HG03558 (cell line): ENCODE measurements around the gene FCER1G.

ENCODE experiments used
- ATAC-seq: cut with Tn5 transposase; IDR thresholded peaks from one replicate; pipeline ENCODE4 v1.9.1; 2021; ENCODE audit warnings: moderate number of reproducible peaks; ENCODE audit not compliant: unreplicated experiment; ENCODE audit errors: extremely low read depth

Gene FCER1G

GRCh38 chr1:161215076-161215475 is at the start of gene FCER1G:
Gene FCER1G (plus strand): TSS chr1:161215295. CDS start chr1:161215322, 27 bp downstream.
- ATAC-seq, result no peak

- ATAC-seq, result peak; percentile 83
These were observed 49.1 kb upstream of the FCER1G start, which contains the start of gene PPOX for GRCh38 chr1:161165742-161166668. Gene PPOX (plus strand): TSS chr1:161166426. CDS start chr1:161166848, 422 bp downstream.

- no peak for ATAC-seq
These were observed 48.2 kb upstream of the FCER1G start for GRCh38 chr1:161166669-161167548.

- ATAC-seq, result no peak
These were observed 46.2 kb upstream of the FCER1G start for GRCh38 chr1:161168906-161169305.

GRCh38 chr1:161171191-161171590 is 43.9 kb upstream of the FCER1G start:
- ATAC-seq, result no peak

GRCh38 chr1:161171696-161172095 is 43.4 kb upstream of the FCER1G start:
- ATAC-seq, result no peak

GRCh38 chr1:161172349-161172748 is 42.7 kb upstream of the FCER1G start:
- no peak for ATAC-seq

GRCh38 chr1:161172776-161173376 is 42.2 kb upstream of the FCER1G start:
- ATAC-seq, result no peak

- ATAC-seq, result no peak
These were observed 41.4 kb upstream of the FCER1G start for GRCh38 chr1:161173711-161174110.

- ATAC-seq, result no peak
These were observed 40.2 kb upstream of the FCER1G start for GRCh38 chr1:161174911-161175310.

- ATAC-seq, result no peak
These were observed 39.2 kb upstream of the FCER1G start for GRCh38 chr1:161175771-161176453.

- no peak for ATAC-seq
These were observed 38.5 kb upstream of the FCER1G start for GRCh38 chr1:161176468-161177111.

- ATAC-seq, result no peak
These were observed 37.8 kb upstream of the FCER1G start, which contains the start of gene B4GALT3 for GRCh38 chr1:161177112-161177935. Gene B4GALT3 (minus strand): TSS chr1:161177507. CDS start chr1:161176060, 1,447 bp downstream.

- no peak for ATAC-seq
These were observed 37.2 kb upstream of the FCER1G start for GRCh38 chr1:161177936-161178244.

GRCh38 chr1:161179698-161180097 is 35.4 kb upstream of the FCER1G start:
- no peak for ATAC-seq

- ATAC-seq, result no peak
These were observed 34.5 kb upstream of the FCER1G start for GRCh38 chr1:161180639-161181038.

GRCh38 chr1:161182214-161182613 is 32.9 kb upstream of the FCER1G start:
- peak; percentile 36 for ATAC-seq

- peak; percentile 36 for ATAC-seq
These were observed 29.8 kb upstream of the FCER1G start for GRCh38 chr1:161185282-161185682.
